ENCODE data around the gene DOC2B.

DNA sequence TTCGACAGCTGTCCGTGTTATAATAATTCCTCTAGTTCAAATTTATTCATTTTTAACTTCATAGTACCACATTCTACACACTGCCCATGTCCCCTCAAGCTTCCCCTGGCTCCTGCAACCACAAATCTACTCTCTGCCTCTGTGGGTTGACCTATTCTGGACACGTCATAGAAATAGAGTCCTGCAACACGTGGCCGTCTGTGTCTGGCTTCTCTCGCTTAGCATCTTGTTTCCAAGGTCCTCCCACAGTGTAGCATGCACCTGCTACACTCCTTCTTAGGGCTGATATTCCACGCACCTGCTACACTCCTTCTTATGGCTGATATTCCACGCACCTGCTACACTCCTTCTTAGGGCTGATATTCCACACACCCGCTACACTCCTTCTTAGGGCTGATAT is 27.6 kb downstream of the DOC2B start:
- no peak for TF ChIP-seq POLR2A (IDR thresholded peaks at IDR 0.05)
- TF ChIP-seq, protein P1, sequence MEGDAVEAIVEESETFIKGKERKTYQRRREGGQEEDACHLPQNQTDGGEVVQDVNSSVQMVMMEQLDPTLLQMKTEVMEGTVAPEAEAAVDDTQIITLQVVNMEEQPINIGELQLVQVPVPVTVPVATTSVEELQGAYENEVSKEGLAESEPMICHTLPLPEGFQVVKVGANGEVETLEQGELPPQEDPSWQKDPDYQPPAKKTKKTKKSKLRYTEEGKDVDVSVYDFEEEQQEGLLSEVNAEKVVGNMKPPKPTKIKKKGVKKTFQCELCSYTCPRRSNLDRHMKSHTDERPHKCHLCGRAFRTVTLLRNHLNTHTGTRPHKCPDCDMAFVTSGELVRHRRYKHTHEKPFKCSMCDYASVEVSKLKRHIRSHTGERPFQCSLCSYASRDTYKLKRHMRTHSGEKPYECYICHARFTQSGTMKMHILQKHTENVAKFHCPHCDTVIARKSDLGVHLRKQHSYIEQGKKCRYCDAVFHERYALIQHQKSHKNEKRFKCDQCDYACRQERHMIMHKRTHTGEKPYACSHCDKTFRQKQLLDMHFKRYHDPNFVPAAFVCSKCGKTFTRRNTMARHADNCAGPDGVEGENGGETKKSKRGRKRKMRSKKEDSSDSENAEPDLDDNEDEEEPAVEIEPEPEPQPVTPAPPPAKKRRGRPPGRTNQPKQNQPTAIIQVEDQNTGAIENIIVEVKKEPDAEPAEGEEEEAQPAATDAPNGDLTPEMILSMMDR (IDR thresholded peaks at IDR 0.05) = no peak

Data from gastroesophageal sphincter (tissue), 3 donors.